ENCODE results near the gene DDR1.

- TF ChIP-seq CTCF (conservative IDR thresholded peaks at IDR 0.05; ENCODE audit: low read depth, low read length): no peak
- no peak for TF ChIP-seq EZH2phosphoT487 (IDR thresholded peaks at IDR 0.05; ENCODE audit: borderline replicate concordance, low read length)
These were observed 8.9 kb upstream of the DDR1 start for GRCh38 chr6:30875244-30876038.

Measured in PC-3 (cell line).